Calu3 (cell line): Measurements from ENCODE around the gene CDIPT. TPM values are rescaled to one million over a fixed set of nuclear protein-coding genes. Genes with fewer than 3 reads are reported as not detected.

Source experiments
- BruUV-seq: library from RNA; stranded (reverse); fragments of 400-500 nt; replicated peaks from 2 replicates; lab custom pipeline; 2021; lab: Mats Ljungman, UMichigan
- CTCF ChIA-PET: fragments of 300-600 bp; sonication (Branson Sonifier 250); formaldehyde crosslinking; loops from one replicate; lab custom pipeline; 2022; ENCODE audit warnings: antibody characterized with exemption; lab: Charles Lee
- DNase-seq: peaks from one replicate; pipeline ENCODE4 v3.0.0; 2022
- H3K27ac Mint-ChIP-seq: one replicate; pipeline ENCODE4 v1.8.0; 2022; ENCODE audit warnings: mixed read lengths; ENCODE audit not compliant: unreplicated experiment
- H3K27me3 Mint-ChIP-seq: one replicate; pipeline ENCODE4 v1.8.0; 2022; ENCODE audit warnings: mixed read lengths; ENCODE audit not compliant: unreplicated experiment
- H3K36me3 Mint-ChIP-seq: one replicate; pipeline ENCODE4 v1.8.0; 2022; ENCODE audit warnings: mild to moderate bottlenecking, moderate library complexity, mixed read lengths; ENCODE audit not compliant: insufficient read depth, unreplicated experiment
- H3K4me1 Mint-ChIP-seq: one replicate; pipeline ENCODE4 v1.8.0; 2022; ENCODE audit warnings: mild to moderate bottlenecking, low read depth, mixed read lengths; ENCODE audit not compliant: unreplicated experiment
- H3K4me3 Mint-ChIP-seq: one replicate; pipeline ENCODE4 v1.8.0; 2022; ENCODE audit warnings: mild to moderate bottlenecking, low read depth, moderate library complexity, mixed read lengths; ENCODE audit not compliant: unreplicated experiment
- H3K9me3 Mint-ChIP-seq: one replicate; pipeline ENCODE4 v1.8.0; 2022; ENCODE audit warnings: low read depth, mixed read lengths; ENCODE audit not compliant: unreplicated experiment
- CTCF ChIP-seq: fragments of 200-600 bp; IDR thresholded peaks from one replicate; pipeline ENCODE4 v1.8.0; 2022; ENCODE audit warnings: antibody characterized with exemption; ENCODE audit not compliant: unreplicated experiment
- intact Hi-C: fragments of 100-400 bp; cut with micrococcal nuclease; formaldehyde crosslinking; loops from one replicate; pipeline ENCODE4 v1.10.0; 2022; ENCODE audit not compliant: unreplicated experiment
- total RNA-seq: library from RNA; stranded (reverse); gene quantifications from 2 replicates; pipeline ENCODE4 v1.2.3, GENCODE V29; 2022

The CDIPT gene
- total RNA-seq, 1 experiment from 2014 or later = 62.7 TPM

GRCh38 chr16:29858149-29858849 is 4.7 kb downstream of the CDIPT start:
- intact Hi-C loops = no loop called here
- TSS peak; percentile 24 for BruUV-seq
- H3K36me3 Mint-ChIP-seq = peaks cover 33% of the 10 kb centered on the region
- no peaks in the 10 kb centered on the region for H3K9me3 Mint-ChIP-seq
- H3K27ac Mint-ChIP-seq = no peak overlapping the region
- CTCF ChIA-PET = interaction anchor here (0.6 to 1.0 kb wide), 2 partner anchors 10 to 75 kb away, joined by 3 to 4 read pairs; no protein-coding TSS in a partner anchor
- no peak for DNase-seq
- no peak overlapping the region for H3K4me3 Mint-ChIP-seq
- H3K4me1 Mint-ChIP-seq = peaks cover 7% of the 10 kb centered on the region
- TF ChIP-seq CTCF = no peak
- H3K27me3 Mint-ChIP-seq = no peaks in the 10 kb centered on the region

GRCh38 chr16:29857133-29857760 is 5.8 kb downstream of the CDIPT start:
- no TSS peak for BruUV-seq
- Mint-ChIP-seq H3K27ac (no peak overlapping the region), H3K4me3 (no peak overlapping the region), H3K9me3 (no peaks in the 10 kb centered on the region), H3K4me1 (peaks cover 7% of the 10 kb centered on the region), H3K36me3 (peaks cover 22% of the 10 kb centered on the region), H3K27me3 (no peaks in the 10 kb centered on the region)
- CTCF ChIA-PET = interaction anchor here (0.6 to 1.1 kb wide), 2 partner anchors 9 to 76 kb away, joined by 3 to 4 read pairs; no protein-coding TSS in a partner anchor
- intact Hi-C loops = no loop called here
- no peak for TF ChIP-seq CTCF
- no peak for DNase-seq

- no peaks in the 10 kb centered on the region for H3K4me1 Mint-ChIP-seq
- H3K27ac Mint-ChIP-seq = no peak overlapping the region
- H3K9me3 Mint-ChIP-seq = no peaks in the 10 kb centered on the region
- intact Hi-C loops = no loop called here
- peaks cover 21% of the 10 kb centered on the region for H3K36me3 Mint-ChIP-seq
- CTCF ChIA-PET = no interaction called here
- H3K27me3 Mint-ChIP-seq = no peaks in the 10 kb centered on the region
- TF ChIP-seq CTCF = no peak
- H3K4me3 Mint-ChIP-seq = no peak overlapping the region
- no TSS peak for BruUV-seq
- no peak for DNase-seq
Measured at GRCh38 chr16:29854520-29855100, 8.4 kb downstream of the CDIPT start.

- no peak overlapping the region for H3K4me3 Mint-ChIP-seq
- no peaks in the 10 kb centered on the region for H3K4me1 Mint-ChIP-seq
- H3K27ac Mint-ChIP-seq = no peak overlapping the region
- no peaks in the 10 kb centered on the region for H3K27me3 Mint-ChIP-seq
- TF ChIP-seq CTCF = no peak
- CTCF ChIA-PET = interaction anchor here (0.6 to 0.7 kb wide), 2 partner anchors 12 to 23 kb away, joined by 3 to 4 read pairs; no protein-coding TSS in a partner anchor
- intact Hi-C loops = no loop called here
- no peak for DNase-seq
- H3K9me3 Mint-ChIP-seq = no peaks in the 10 kb centered on the region
- H3K36me3 Mint-ChIP-seq = peaks cover 28% of the 10 kb centered on the region
- BruUV-seq = no TSS peak
Measured at GRCh38 chr16:29852654-29853053, 10.4 kb downstream of the CDIPT start.
